Suprapubic skin (tissue), 4 donors: ENCODE measurements around the gene C11orf24. TPM values are rescaled to one million over a fixed set of nuclear protein-coding genes. Genes with fewer than 3 reads are reported as not detected.

Source experiments
- DNase-seq, 2 donors: peaks; one replicate each; pipeline ENCODE4 v3.0.0-alpha.2; 2019; ENCODE audit warnings: low spot score in 2 of 2
- H3K27ac ChIP-seq: fragments of 200-600 bp; sonication (generic); one replicate; pipeline ENCODE4 v1.5.1; 2019
- H3K27me3 ChIP-seq: fragments of 200-600 bp; sonication (generic); one replicate; pipeline ENCODE4 v1.5.1; 2019
- H3K36me3 ChIP-seq: fragments of 200-600 bp; sonication (generic); one replicate; pipeline ENCODE4 v1.5.1; 2019
- H3K4me1 ChIP-seq: fragments of 200-600 bp; sonication (generic); one replicate; pipeline ENCODE4 v1.5.1; 2019
- H3K4me3 ChIP-seq: fragments of 200-600 bp; sonication (generic); one replicate; pipeline ENCODE4 v1.5.1; 2019; ENCODE audit warnings: mild to moderate bottlenecking
- H3K9me3 ChIP-seq: fragments of 200-600 bp; sonication (generic); one replicate; pipeline ENCODE4 v1.5.1; 2019
- EP300 ChIP-seq: sonication (generic); formaldehyde crosslinking; IDR thresholded peaks from one replicate; pipeline ENCODE4 v1.6.1; 2017; ENCODE audit warnings: antibody characterized with exemption
- POLR2A ChIP-seq, 2 donors: fragments of 450-650 bp; IDR thresholded peaks; one replicate each; pipeline ENCODE4 v1.6.1; 2017; ENCODE audit warnings: antibody characterized with exemption in 2 of 2, mild to moderate bottlenecking in 2 of 2, moderate library complexity in 2 of 2
- POLR2AphosphoS5 ChIP-seq, 3 donors: sonication (generic); formaldehyde crosslinking; IDR thresholded peaks; one replicate each; pipeline ENCODE4 v1.6.1; 2017; ENCODE audit warnings: antibody characterized with exemption in 3 of 3
- WGBS: methylation state at CpG from one replicate; pipeline ENCODE4 v1.1.5; 2018; 5-methylcytosine and 5-hydroxymethylcytosine counted together
- total RNA-seq, 4 donors: library from RNA; depleted of rRNA; stranded (reverse); fragments of >200 nt; gene quantifications; one replicate each; pipeline ENCODE4 v1.1.0, GENCODE V29; 2016
- TF ChIP-seq, protein P1 (sequence below), 2 donors: fragments of 200-600 bp in 1 of 2; fragments of 450-650 bp in 1 of 2; sonication (generic) in 1 of 2; IDR thresholded peaks; one replicate each; pipeline ENCODE4 v1.5.1; 2016 to 2019; ENCODE audit warnings: antibody characterized with exemption in 2 of 2, mild to moderate bottlenecking in 1 of 2, moderate library complexity in 1 of 2

Gene C11orf24
- total RNA-seq, 4 donors from 2014 or later = 7.2 to 24.8 (median 16.7) TPM

DNA sequence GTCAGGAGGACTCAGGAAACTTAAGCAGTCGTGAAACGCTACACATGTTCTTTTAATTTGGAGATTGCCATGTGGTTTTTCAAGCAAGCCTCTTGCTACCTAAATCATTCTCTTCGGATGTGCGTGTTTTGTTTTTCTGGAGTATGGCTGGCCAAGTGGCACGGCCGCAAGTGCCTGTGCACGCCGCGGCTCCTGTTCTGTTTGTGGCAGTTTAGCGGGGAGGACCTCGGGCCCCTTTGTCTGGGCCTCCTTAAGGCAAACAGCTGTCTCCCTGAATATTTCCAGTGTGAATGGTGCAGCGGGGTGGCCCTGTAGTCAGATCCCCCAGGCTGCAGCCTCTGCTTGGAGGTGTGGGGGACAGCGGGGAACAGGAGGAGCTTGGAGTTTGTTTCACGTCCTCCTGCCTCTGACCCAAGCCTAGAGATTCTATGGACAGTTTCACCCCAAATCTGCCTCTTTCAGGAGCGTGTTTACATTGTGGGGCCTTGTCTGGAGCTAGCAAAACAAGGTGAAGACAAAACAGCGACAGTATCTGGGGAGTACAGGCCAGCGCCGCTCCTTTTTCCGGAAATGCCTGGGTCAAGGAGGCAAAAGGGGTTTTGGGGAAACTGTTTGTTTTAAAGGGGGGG is 41.9 kb upstream of the C11orf24 start:
- peak overlapping the region; percentile 83 for H3K27ac ChIP-seq
- no peak for TF ChIP-seq EP300
- TF ChIP-seq, protein P1, sequence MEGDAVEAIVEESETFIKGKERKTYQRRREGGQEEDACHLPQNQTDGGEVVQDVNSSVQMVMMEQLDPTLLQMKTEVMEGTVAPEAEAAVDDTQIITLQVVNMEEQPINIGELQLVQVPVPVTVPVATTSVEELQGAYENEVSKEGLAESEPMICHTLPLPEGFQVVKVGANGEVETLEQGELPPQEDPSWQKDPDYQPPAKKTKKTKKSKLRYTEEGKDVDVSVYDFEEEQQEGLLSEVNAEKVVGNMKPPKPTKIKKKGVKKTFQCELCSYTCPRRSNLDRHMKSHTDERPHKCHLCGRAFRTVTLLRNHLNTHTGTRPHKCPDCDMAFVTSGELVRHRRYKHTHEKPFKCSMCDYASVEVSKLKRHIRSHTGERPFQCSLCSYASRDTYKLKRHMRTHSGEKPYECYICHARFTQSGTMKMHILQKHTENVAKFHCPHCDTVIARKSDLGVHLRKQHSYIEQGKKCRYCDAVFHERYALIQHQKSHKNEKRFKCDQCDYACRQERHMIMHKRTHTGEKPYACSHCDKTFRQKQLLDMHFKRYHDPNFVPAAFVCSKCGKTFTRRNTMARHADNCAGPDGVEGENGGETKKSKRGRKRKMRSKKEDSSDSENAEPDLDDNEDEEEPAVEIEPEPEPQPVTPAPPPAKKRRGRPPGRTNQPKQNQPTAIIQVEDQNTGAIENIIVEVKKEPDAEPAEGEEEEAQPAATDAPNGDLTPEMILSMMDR (IDR thresholded peaks at IDR 0.05) = no peak
- TF ChIP-seq POLR2AphosphoS5 (IDR thresholded peaks at IDR 0.05) = no peak
- TF ChIP-seq POLR2A (IDR thresholded peaks at IDR 0.05) = no peak
- peak overlapping the region; percentile 74 for H3K4me3 ChIP-seq
- H3K27me3 ChIP-seq = no peaks in the 10 kb centered on the region
- H3K4me1 ChIP-seq = peaks cover 40% of the 10 kb centered on the region
- no peak for DNase-seq
- 14% methylated on average over 18 of the region's 19 CpGs for WGBS
- no peaks in the 10 kb centered on the region for H3K36me3 ChIP-seq
- no peaks in the 10 kb centered on the region for H3K9me3 ChIP-seq

DNA sequence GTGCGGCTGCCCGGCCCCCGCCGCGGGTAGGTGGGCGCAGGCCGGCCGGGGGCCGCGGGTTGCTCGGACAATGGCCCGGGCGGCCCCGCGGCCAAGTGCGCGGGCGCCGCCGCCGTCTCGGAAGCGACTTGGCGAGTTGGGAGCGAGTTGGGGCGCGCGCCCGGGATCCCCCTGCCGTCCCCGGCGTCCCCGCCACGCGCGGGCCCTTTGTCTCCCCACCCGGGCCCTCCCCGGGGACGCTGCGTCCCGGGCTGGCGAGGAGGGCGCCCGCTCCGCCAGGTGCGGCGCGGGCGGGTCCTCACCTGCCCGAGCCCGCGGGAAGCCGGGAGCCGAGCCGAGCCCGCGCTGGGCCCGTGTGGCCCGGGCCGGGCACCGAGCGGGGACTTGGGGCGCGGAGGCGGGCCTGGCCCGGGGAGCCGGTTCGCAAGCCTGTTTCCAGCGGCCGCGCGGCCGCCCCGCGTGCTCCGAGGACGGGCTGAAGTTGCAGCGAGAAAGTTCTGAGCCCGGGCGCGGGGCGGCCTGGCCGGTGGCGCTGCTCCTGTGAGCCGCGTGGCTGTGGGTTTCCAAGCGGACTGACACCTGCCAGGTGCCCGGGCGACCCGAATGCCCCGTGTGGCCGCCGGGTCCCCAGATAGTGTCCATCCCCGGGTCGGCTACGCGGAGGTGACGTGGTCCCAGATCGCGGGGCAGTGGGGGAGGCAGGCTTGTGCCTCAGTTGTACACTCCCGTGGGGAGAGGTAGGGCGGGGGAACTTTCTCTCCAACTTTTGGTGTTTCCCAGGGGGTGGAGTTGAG is 41.2 kb upstream of the C11orf24 start:
- no peak for TF ChIP-seq POLR2A (IDR thresholded peaks at IDR 0.05)
- TF ChIP-seq, protein P1 (IDR thresholded peaks at IDR 0.05) = no peak
- no peak for TF ChIP-seq EP300
- TF ChIP-seq POLR2AphosphoS5 (IDR thresholded peaks at IDR 0.05) = no peak
- Histone ChIP-seq H3K4me3 (peak overlapping the region; percentile 74), H3K9me3 (no peaks in the 10 kb centered on the region), H3K4me1 (peaks cover 40% of the 10 kb centered on the region), H3K27me3 (no peaks in the 10 kb centered on the region), H3K36me3 (no peaks in the 10 kb centered on the region), H3K27ac (peak overlapping the region; percentile 83)
- no peak for DNase-seq
- 0% methylated on average over 7 of the region's 102 CpGs for WGBS

DNA sequence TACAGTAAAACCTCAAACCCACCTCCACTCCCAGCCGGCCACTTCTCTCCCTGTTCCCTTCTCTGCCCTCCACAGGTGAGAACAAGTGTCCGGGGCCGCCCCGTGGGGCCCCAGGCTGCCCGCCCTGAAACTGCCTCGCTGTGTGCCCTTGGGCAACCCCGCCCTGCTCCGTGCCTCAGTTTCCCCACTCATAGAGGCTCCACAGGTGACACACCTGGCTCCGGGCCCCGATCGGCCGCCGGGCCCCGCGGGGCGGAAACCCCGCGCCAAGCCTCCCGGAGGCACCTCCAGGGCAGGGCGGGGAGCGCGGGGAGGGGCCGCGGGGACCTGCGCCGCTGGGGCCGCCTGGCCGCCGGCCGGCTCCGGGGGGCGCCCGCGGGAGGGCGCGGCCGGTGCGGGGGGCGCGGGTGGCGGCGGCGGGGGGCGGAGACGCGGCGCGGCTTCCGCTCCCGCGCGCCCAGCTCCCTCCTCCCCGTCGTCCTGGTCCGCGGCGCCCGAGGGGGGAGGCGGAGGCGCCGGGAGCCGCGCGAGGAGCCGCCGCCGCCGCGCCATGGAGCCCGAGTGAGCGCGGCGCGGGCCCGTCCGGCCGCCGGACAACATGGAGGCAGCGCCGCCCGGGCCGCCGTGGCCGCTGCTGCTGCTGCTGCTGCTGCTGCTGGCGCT is 40.5 kb upstream of the C11orf24 start, which contains the start of gene LRP5:
Gene LRP5 (plus strand): TSS at position 475 of the 663 bp plus-strand sequence. CDS start 124 bp downstream, at position 599.
- no peaks in the 10 kb centered on the region for H3K27me3 ChIP-seq
- no peaks in the 10 kb centered on the region for H3K9me3 ChIP-seq
- peaks cover 36% of the 10 kb centered on the region for H3K4me1 ChIP-seq
- peak within 1 kb of the TSS; percentile 74 for H3K4me3 ChIP-seq
- 20% methylated on average over 15 of the region's 85 CpGs for WGBS
- TF ChIP-seq EP300 (no peak), POLR2AphosphoS5 (IDR thresholded peaks at IDR 0.05) (no peak), POLR2A (IDR thresholded peaks at IDR 0.05) (no peak)
- TF ChIP-seq, protein P1 (IDR thresholded peaks at IDR 0.05) = no peak
- peak within 1 kb of the TSS; percentile 83 for H3K27ac ChIP-seq
- DNase-seq = no peak
- no peaks in the 10 kb centered on the region for H3K36me3 ChIP-seq

DNA sequence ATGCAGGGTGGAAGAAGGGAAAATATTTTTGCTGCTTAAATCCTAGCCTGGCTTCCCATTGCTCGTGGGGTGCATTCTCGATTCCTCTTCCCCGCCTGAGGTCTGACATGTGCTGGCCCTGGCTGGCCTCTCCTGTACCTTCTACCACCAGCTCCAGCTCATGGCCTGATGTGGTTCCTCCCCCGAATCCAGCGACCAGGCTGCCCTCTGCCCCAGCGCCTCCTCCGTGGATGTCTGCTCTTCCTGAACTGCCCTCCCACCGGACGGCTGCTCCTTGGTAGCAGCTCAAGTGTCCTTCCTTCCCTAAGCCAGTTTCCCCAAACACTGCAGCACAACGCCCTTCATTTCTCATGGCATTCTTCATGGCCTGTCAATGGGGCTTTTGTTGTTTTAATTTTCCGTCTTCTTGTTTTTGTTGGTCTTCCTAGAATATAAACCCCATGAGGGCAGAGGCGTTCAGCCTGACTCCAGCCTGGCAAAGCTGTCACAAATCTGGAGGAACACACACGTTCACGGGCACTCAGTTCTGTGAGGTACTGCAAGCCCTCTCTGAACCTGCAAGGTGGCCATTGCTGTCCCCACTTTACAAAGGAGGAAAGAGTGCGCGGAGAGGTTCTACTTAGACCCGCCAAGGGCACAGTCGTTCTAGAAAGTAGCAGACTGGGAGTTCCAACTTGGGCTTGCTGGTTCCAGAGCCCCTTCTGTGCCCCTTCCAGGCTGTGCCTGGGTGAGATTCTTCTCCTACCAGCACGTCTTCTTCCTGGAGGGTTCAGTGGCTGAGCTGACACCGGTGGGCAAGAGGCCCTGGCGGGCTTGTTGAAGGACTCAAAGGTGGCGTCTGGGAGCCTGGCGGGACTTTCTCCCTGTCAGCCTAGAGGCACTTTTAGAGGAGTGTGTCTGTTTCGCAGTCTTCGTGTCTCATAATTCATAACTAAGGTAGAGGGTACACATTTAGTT is 39.7 kb upstream of the C11orf24 start:
- TF ChIP-seq POLR2A (IDR thresholded peaks at IDR 0.05) = no peak
- TF ChIP-seq, protein P1 (IDR thresholded peaks at IDR 0.05) = no peak
- TF ChIP-seq POLR2AphosphoS5 (IDR thresholded peaks at IDR 0.05) = no peak
- no peak for TF ChIP-seq EP300
- H3K27me3 ChIP-seq = no peaks in the 10 kb centered on the region
- no peaks in the 10 kb centered on the region for H3K9me3 ChIP-seq
- H3K4me1 ChIP-seq = peaks cover 30% of the 10 kb centered on the region
- WGBS = 79% methylated on average over 25 of the region's 25 CpGs
- peak overlapping the region; percentile 74 for H3K4me3 ChIP-seq
- H3K36me3 ChIP-seq = no peaks in the 10 kb centered on the region
- DNase-seq = no peak
- peak overlapping the region; percentile 66 for H3K27ac ChIP-seq
